AG09319 (cell line): Measurements from ENCODE around the gene IGSF21.

Source experiments
- DNase-seq: peaks from one replicate; pipeline ENCODE4 v3.0.0-alpha.2; 2010; ENCODE audit warnings: low read depth; ENCODE audit errors: extremely low read depth
- TF ChIP-seq, protein P1 (sequence below): IDR thresholded peaks from 2 replicates; pipeline ENCODE4 v1.5.1; 2011; ENCODE audit warnings: low read depth, mild to moderate bottlenecking, inconsistent platforms, low read length, moderate library complexity

Gene IGSF21

DNA sequence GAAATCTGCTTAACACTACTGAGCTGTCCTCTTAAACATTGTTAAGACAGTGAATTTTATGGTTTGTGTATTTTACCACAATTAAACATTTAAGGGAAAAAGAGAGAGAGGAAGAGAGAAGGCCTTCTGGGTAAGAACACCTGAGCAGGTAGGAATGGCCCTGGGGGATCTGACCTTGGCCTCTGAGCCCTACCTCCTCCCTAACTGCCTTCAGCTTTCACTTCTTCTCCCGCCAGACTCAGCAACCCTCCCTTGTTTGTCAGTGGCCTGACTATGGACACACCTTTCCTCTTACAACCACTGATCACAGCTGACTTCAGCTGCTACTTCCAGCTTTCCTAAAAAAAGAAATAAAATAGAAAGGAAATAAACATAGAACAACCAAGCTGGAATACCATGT is 13.5 kb upstream of the IGSF21 start:
- DNase-seq, result no peak
- TF ChIP-seq, protein P1, sequence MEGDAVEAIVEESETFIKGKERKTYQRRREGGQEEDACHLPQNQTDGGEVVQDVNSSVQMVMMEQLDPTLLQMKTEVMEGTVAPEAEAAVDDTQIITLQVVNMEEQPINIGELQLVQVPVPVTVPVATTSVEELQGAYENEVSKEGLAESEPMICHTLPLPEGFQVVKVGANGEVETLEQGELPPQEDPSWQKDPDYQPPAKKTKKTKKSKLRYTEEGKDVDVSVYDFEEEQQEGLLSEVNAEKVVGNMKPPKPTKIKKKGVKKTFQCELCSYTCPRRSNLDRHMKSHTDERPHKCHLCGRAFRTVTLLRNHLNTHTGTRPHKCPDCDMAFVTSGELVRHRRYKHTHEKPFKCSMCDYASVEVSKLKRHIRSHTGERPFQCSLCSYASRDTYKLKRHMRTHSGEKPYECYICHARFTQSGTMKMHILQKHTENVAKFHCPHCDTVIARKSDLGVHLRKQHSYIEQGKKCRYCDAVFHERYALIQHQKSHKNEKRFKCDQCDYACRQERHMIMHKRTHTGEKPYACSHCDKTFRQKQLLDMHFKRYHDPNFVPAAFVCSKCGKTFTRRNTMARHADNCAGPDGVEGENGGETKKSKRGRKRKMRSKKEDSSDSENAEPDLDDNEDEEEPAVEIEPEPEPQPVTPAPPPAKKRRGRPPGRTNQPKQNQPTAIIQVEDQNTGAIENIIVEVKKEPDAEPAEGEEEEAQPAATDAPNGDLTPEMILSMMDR, result no peak

DNA sequence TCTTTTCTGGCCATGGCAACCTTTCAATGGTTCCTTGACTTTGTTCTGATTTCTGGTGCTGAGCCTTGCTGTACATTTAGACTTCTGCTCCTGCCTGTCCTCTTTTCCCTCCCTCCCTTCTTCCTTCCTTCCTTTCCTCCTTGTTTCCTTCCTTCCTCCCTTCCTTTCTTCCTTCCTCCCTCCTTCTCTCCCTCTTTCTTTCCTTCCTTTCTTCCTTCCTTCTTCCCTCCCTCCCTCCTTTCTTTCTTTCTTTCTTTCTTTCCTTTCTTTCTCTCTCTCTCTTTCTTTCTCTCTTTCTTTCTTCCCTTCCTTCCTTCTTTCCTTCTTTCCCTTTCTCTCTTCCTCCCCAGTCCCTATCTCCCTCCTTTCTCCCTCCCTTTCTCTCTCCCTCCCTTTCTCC is 10.4 kb upstream of the IGSF21 start:
- TF ChIP-seq, protein P1, result no peak
- no peak for DNase-seq

DNA sequence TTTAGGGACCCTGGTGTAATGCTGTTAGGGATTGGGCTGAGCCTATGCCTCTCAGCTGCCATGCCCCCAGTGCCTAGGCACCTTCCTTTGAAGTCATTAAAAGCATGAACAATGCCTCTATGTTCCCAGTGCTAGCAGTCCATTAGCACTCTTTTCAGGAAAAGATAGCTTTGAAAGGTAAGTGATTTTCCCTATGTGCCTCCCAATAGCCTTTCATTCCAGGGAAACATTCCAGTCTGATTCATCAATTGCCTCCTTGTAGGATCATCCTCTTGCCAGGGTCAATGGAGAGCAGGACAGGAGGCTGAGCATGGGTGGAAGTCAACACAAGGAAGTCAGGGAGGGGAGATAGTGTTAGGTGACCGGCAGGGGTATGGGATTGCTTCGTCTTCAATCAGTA is 8.6 kb upstream of the IGSF21 start:
- TF ChIP-seq, protein P1, result no peak
- DNase-seq, result no peak

DNA sequence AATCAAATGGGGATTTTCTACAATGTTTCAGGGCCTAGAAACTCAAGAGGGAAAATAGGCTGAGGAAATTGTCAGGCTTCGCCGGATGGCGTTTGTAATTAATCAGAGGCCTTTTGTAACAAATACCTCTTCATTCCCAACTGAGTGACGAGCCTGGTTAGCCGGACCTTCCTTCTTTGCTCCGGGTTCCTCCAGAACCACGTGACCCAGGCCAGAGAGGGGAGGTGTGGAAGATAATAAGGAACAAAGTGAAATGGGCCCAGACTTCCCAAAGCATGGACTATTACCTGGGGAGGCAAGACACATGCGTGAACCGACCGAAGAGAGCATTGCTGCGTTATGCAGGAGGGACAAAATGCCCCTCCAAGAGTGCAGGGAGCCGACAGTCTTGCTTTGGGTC is 7.5 kb upstream of the IGSF21 start:
- no peak for DNase-seq
- TF ChIP-seq, protein P1, result no peak

DNA sequence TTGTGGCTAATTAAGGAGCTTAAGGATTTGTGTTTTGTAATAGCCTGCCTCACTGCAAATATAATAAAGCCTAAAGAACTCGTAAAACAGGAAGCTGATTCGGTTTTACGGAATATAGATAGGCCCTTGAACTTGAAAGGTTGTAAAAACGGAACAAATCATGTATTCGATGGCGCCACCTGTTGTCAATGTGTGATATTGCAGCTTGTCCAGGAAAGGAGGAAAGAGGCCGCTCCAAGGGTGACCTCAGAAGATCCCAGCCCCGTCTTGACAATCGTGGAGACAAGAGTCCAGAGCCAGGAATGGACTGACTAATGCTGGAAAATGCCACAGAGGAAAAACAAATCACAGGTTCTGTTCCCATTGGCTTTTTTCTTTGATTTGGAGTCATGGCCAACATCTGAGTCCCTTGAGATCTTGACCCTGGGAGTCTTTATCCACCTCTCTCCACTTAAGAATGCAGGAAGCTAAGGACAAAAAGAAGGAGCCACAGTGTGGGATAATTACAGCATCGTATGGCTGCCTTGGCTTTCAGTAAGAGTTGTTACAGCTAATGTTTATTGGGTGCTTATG is 7.0 kb upstream of the IGSF21 start:
- TF ChIP-seq, protein P1, result peak; percentile 79
- DNase-seq, result peak; percentile 5

DNA sequence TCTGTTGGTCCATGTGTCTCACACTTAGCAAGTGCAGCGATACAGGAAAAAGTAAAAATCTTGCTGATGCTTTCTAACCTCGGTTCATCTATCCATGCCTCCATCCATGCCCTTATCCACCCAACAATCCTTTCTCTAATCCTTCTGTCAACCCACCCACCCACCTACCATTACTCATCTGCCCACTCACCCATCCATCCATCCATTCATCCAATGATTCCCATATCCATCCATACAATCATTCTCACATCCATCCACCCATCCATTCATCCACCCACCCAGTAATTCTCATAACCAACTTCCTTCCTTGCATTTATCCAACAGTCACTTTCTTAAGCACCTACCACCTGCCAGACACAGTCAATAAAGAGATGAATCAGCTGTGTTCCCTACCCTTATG is 6.1 kb upstream of the IGSF21 start:
- TF ChIP-seq, protein P1, result no peak

DNA sequence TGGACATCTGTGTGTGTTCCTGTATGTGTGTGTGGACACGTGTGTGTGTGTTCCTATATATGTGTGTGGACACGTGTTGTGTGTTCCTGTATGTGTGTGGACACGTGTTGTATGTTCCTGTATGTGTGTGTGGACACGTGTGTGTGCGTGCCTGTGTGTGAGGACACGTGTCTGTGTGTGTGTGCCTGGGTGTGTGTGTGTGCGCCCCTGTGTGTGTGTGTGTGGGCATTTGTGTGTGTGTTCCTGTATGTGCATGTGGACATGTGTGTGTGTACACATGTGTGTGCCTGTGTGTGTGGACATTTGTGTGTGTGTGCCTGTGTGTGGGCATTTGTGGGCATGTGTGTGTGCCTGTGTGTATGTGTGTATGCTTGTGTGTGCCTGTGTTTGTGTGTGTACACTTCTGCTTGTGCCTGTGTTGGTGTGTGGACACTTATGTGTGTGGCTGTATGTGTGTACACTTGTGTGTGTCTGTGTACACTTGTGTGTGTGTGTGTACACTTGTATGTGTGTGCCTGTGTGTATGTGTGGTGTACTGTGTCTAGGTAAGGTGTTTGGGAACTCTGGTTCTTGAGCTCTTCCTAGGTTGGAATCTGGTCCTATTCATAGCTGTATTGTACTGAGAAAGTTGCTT is 3.7 kb upstream of the IGSF21 start:
- TF ChIP-seq, protein P1, result no peak
- DNase-seq, result no peak

More for the DNA sequence above, 6.1 kb upstream of the IGSF21 start:
- no peak for DNase-seq
